Brain microvascular endothelial cell (primary cell): Measurements from ENCODE around the gene EFNA5.

Source experiments
- DNase-seq: peaks from one replicate; pipeline ENCODE4 v3.0.0-alpha.2; 2020
- H3K27ac ChIP-seq: fragments of 250-450 bp; sonication (Bioruptor Pico); 2 replicates; pipeline ENCODE4 v1.5.1; 2020; ENCODE audit warnings: mild to moderate bottlenecking, moderate library complexity
- H3K27me3 ChIP-seq: fragments of 250-450 bp; sonication (Bioruptor Pico); replicated peaks from 2 replicates; pipeline ENCODE4 v1.5.1; 2020; ENCODE audit warnings: mild to moderate bottlenecking
- H3K36me3 ChIP-seq: fragments of 250-450 bp; sonication (Bioruptor Pico); replicated peaks from 2 replicates; pipeline ENCODE4 v1.5.1; 2020; ENCODE audit warnings: mild to moderate bottlenecking
- H3K4me3 ChIP-seq: 2 replicates; pipeline ENCODE4 v1.5.1; 2011; ENCODE audit warnings: low read depth, mild to moderate bottlenecking, control low read depth, low read length, moderate library complexity
- CTCF ChIP-seq: IDR thresholded peaks from 2 replicates; pipeline ENCODE4 v1.5.1; 2011; ENCODE audit warnings: low read depth, mild to moderate bottlenecking, moderate library complexity, low read length, control low read depth, inconsistent platforms; ENCODE audit errors: missing control alignments
- in situ Hi-C: cut with HindIII; loops from 2 replicates; pipeline ENCODE4 v1.10.0; 2017; ENCODE audit warnings: low sequenced_read_pairs, low pct_ligation_motif_present

Gene EFNA5

GRCh38 chr5:107516452-107517184 lies 154.1 kb downstream of the EFNA5 start:
- no peak overlapping the region for H3K27ac ChIP-seq
- no peak for DNase-seq
- no peaks in the 10 kb centered on the region for H3K36me3 ChIP-seq
- no peak overlapping the region for H3K4me3 ChIP-seq
- in situ Hi-C loops: no loop called here
- H3K27me3 ChIP-seq: no peaks in the 10 kb centered on the region
- no peak for TF ChIP-seq CTCF

- no peak for TF ChIP-seq CTCF
- Histone ChIP-seq H3K27ac (no peak overlapping the region), H3K36me3 (no peaks in the 10 kb centered on the region), H3K4me3 (no peak overlapping the region), H3K27me3 (no peaks in the 10 kb centered on the region)
- in situ Hi-C loops: no loop called here
- no peak for DNase-seq
Observed at GRCh38 chr5:107515521-107516080, 155.1 kb downstream of the EFNA5 start.

- no peak overlapping the region for H3K4me3 ChIP-seq
- no peak overlapping the region for H3K27ac ChIP-seq
- H3K27me3 ChIP-seq: no peaks in the 10 kb centered on the region
- in situ Hi-C loops: no loop called here
- no peak for DNase-seq
- H3K36me3 ChIP-seq: no peaks in the 10 kb centered on the region
- no peak for TF ChIP-seq CTCF
Observed at GRCh38 chr5:107514305-107514704, 156.4 kb downstream of the EFNA5 start.

- H3K4me3 ChIP-seq: no peak overlapping the region
- no peak for TF ChIP-seq CTCF
- no peak overlapping the region for H3K27ac ChIP-seq
- H3K27me3 ChIP-seq: no peaks in the 10 kb centered on the region
- no peaks in the 10 kb centered on the region for H3K36me3 ChIP-seq
- in situ Hi-C loops: no loop called here
- no peak for DNase-seq
Observed at GRCh38 chr5:107513337-107514085, 157.2 kb downstream of the EFNA5 start.

- Histone ChIP-seq H3K36me3 (no peaks in the 10 kb centered on the region), H3K4me3 (no peak overlapping the region), H3K27ac (no peak overlapping the region), H3K27me3 (no peaks in the 10 kb centered on the region)
- no peak for DNase-seq
- in situ Hi-C loops: no loop called here
- no peak for TF ChIP-seq CTCF
Observed at GRCh38 chr5:107512029-107512428, 158.7 kb downstream of the EFNA5 start.
